ENCODE data around the gene NFKBIA.
A peak's percentile ranks its signal among the peaks of the same experiment; 100 is the strongest.
"Not testable (repeated sequence)": the region's sequence is repeated elsewhere in the genome, so short reads cannot be mapped to it uniquely, and the experiment has no call there.

The NFKBIA gene

GRCh38 chr14:35404449-35405303 lies at the start of gene NFKBIA:
Gene NFKBIA (minus strand): TSS chr14:35404749. CDS start chr14:35404644, 105 bp downstream.
- TF ChIP-seq CTCF (IDR thresholded peaks at IDR 0.05; ENCODE audit: low read length, missing control alignments), result peak; percentile 26
- peak; percentile 92 for DNase-seq (ENCODE audit: low read depth)
- H3K4me3 ChIP-seq (replicated peaks; ENCODE audit: low read depth, low read length), result peak within 1 kb of the TSS; percentile 97

GRCh38 chr14:35446450-35446849 lies 41.9 kb upstream of the NFKBIA start:
- no peak for TF ChIP-seq CTCF (IDR thresholded peaks at IDR 0.05; ENCODE audit: low read length, missing control alignments)
- H3K4me3 ChIP-seq (replicated peaks; ENCODE audit: low read depth, low read length), result no peak overlapping the region
- DNase-seq (ENCODE audit: low read depth), result no peak

GRCh38 chr14:35444104-35444503 lies 39.6 kb upstream of the NFKBIA start:
- H3K4me3 ChIP-seq (replicated peaks; ENCODE audit: low read depth, low read length), result no peak overlapping the region
- DNase-seq (ENCODE audit: low read depth), result no peak
- TF ChIP-seq CTCF (IDR thresholded peaks at IDR 0.05; ENCODE audit: low read length, missing control alignments), result no peak

- H3K4me3 ChIP-seq (replicated peaks; ENCODE audit: low read depth, low read length), result no peak overlapping the region
- DNase-seq (ENCODE audit: low read depth), result no peak
- no peak for TF ChIP-seq CTCF (IDR thresholded peaks at IDR 0.05; ENCODE audit: low read length, missing control alignments)
These were observed 36.6 kb upstream of the NFKBIA start for GRCh38 chr14:35441160-35441559.

- peak; percentile 14 for DNase-seq (ENCODE audit: low read depth)
- no peak overlapping the region for H3K4me3 ChIP-seq (replicated peaks; ENCODE audit: low read depth, low read length)
These were observed 34.6 kb upstream of the NFKBIA start for GRCh38 chr14:35438910-35439713.

GRCh38 chr14:35438492-35438891 lies 33.9 kb upstream of the NFKBIA start:
- DNase-seq (ENCODE audit: low read depth); H3K4me3 ChIP-seq (replicated peaks; ENCODE audit: low read depth, low read length): not testable (repeated sequence)

More at GRCh38 chr14:35438910-35439713, 34.6 kb upstream of the NFKBIA start:
- peak; percentile 64 for TF ChIP-seq CTCF (IDR thresholded peaks at IDR 0.05; ENCODE audit: low read length, missing control alignments)

GRCh38 chr14:35435177-35435576 lies 30.6 kb upstream of the NFKBIA start:
- no peak for TF ChIP-seq CTCF (IDR thresholded peaks at IDR 0.05; ENCODE audit: low read length, missing control alignments)
- no peak for DNase-seq (ENCODE audit: low read depth)
- no peak overlapping the region for H3K4me3 ChIP-seq (replicated peaks; ENCODE audit: low read depth, low read length)

Data from fibroblast of pulmonary artery (primary cell).